ENCODE measurements around the gene TTPAL.

The TTPAL gene

GRCh38 chr20:44522841-44523240 is 47.2 kb downstream of the TTPAL start:
- no peak overlapping the region for H3K27ac ChIP-seq
- POLR2A ChIA-PET (ENCODE audit: low non-redundant PET): no interaction called here

GRCh38 chr20:44523746-44524145 is 48.1 kb downstream of the TTPAL start:
- CTCF ChIA-PET: interaction anchor here (0.8 to 1.9 kb wide), 2 partner anchors 86 to 160 kb away, joined by 3 to 4 read pairs; no protein-coding TSS in a partner anchor
- no peak for DNase-seq (ENCODE audit: low spot score)
- no peak overlapping the region for H3K27ac ChIP-seq
- POLR2A ChIA-PET (ENCODE audit: low non-redundant PET): no interaction called here
- no peak for TF ChIP-seq CTCF (conservative IDR thresholded peaks at IDR 0.05; ENCODE audit: low read depth)

More at GRCh38 chr20:44522841-44523240, 47.2 kb downstream of the TTPAL start:
- no peak for DNase-seq (ENCODE audit: low spot score)
- CTCF ChIA-PET: interaction anchor here (0.8 to 1.9 kb wide), 2 partner anchors 87 to 161 kb away, joined by 3 to 4 read pairs; no protein-coding TSS in a partner anchor
- TF ChIP-seq CTCF (conservative IDR thresholded peaks at IDR 0.05; ENCODE audit: low read depth): no peak

GRCh38 chr20:44526129-44526528 is 50.5 kb downstream of the TTPAL start:
- DNase-seq (ENCODE audit: low spot score): peak; percentile 49
- CTCF ChIA-PET: no interaction called here
- TF ChIP-seq CTCF (conservative IDR thresholded peaks at IDR 0.05; ENCODE audit: low read depth): no peak
- peak overlapping the region; percentile 83 for H3K27ac ChIP-seq
- POLR2A ChIA-PET (ENCODE audit: low non-redundant PET): interaction anchor here (0.6 to 1.2 kb wide), 2 partner anchors 26 to 158 kb away, joined by 5 to 8 read pairs; no protein-coding TSS in a partner anchor

- no peak for DNase-seq (ENCODE audit: low spot score)
- CTCF ChIA-PET: interaction anchor here (0.6 kb wide), 1 partner anchor 144 kb away, joined by 4 read pairs; no protein-coding TSS in a partner anchor
- no peak overlapping the region for H3K27ac ChIP-seq
- TF ChIP-seq CTCF (conservative IDR thresholded peaks at IDR 0.05; ENCODE audit: low read depth): no peak
- POLR2A ChIA-PET (ENCODE audit: low non-redundant PET): no interaction called here
Measured at GRCh38 chr20:44527716-44528199, 52.1 kb downstream of the TTPAL start.

- no peak for TF ChIP-seq CTCF (conservative IDR thresholded peaks at IDR 0.05; ENCODE audit: low read depth)
Measured at GRCh38 chr20:44528309-44528708, 52.6 kb downstream of the TTPAL start.

GRCh38 chr20:44532259-44532980 is 56.7 kb downstream of the TTPAL start:
- DNase-seq (ENCODE audit: low spot score): no peak
- CTCF ChIA-PET: interaction anchor here (0.5 to 1.0 kb wide), 3 partner anchors 71 to 79 kb away, joined by 3 to 4 read pairs (median 3); no protein-coding TSS in a partner anchor
- no peak overlapping the region for H3K27ac ChIP-seq
- POLR2A ChIA-PET (ENCODE audit: low non-redundant PET): no interaction called here
- TF ChIP-seq CTCF (conservative IDR thresholded peaks at IDR 0.05; ENCODE audit: low read depth): no peak

More at GRCh38 chr20:44528309-44528708, 52.6 kb downstream of the TTPAL start:
- ChIA-PET CTCF (no interaction called here), POLR2A (ENCODE audit: low non-redundant PET) (no interaction called here)
- no peak overlapping the region for H3K27ac ChIP-seq
- DNase-seq (ENCODE audit: low spot score): no peak
